H4 (cell line): ENCODE measurements around the gene PVALB. TPM values are rescaled to one million over a fixed set of nuclear protein-coding genes. Genes with fewer than 3 reads are reported as not detected.
A peak's percentile ranks its signal among the peaks of the same experiment; 100 is the strongest.
"Not testable (repeated sequence)": the region's sequence is repeated elsewhere in the genome, so short reads cannot be mapped to it uniquely, and the experiment has no call there.

Experiments used
- DNase-seq: peaks from one replicate; pipeline ENCODE4 v3.0.0-alpha.2; 2015; ENCODE audit warnings: low spot score
- total RNA-seq: library from RNA; depleted of rRNA; stranded (reverse); fragments of >200 nt; shearing (Covaris generic); gene quantifications from 2 replicates; pipeline ENCODE4 v1.2.3, GENCODE V29; 2014; rRNA removed

Gene PVALB
- total RNA-seq, 1 experiment from 2014 or later = not detected

DNA sequence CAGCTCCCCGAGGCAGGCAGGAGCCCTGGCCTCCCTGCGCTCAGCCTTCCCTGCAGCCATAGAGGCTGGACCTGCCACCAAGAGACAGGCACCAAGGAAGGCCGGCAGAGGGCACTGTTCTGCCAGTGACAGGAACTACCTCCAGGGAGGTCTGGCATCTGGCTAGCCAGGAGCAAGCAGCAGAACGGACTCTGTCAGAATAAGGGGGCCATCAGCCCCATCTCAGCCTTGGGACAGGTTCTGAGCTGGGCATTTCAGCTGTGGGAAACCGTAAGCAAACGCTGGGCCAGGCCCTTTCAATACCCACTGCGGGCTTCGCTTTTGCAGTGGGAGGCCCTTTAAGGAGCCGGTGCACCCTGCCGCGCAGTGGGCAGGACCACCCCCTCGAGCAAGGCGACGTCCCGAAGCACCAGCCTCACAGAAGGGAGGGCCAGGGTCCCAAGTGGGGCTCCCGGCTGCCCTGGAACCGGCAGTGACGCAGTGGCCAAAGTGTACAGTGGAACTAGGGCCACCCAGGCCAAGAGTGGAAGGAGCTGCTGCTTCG, 59.1 kb downstream of the PVALB start:
- DNase-seq = peak; percentile 42

DNA sequence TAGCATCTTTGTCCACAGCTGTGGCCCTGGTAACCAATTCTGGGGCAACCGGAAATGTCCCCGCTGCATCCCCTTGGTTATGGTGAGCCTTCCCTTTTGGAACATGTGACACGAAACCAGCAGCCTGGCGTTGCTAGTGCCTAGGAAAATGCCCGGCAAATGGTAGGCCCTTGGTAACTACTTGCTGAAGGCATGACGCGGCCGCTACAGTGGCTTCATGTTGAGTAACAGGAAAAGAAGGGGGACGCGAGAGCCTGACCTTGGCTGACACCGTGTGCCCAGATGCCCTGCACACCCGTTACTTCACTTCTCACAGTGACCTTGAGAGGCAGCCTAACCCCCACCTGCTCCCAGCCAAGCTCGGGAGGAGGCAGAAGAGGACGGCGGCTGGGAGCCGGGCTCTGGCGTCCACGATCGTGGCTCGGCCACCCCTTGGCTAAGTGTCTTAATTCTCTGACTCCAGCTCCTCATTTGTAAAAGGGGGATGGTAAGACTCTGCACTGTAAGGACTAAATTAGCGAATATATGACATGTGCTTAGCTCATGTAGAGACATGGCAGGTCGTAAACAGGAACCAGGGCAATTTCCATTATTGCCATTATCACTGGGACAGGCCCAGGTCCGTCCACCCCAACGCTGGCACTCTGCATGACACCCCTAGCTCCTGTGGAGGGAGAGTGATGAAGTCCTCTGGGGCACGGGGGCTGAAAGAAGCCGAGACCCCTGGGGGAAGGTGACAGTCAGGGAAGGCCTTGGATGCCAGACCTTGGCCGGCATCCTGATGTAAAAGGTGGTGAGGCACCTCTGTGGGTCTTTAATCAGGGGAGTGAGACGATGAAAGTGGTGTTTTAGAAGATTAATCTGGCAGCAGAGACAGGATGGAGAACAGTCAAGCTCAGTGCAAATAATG, 59.8 kb downstream of the PVALB start:
- DNase-seq = no peak

DNA sequence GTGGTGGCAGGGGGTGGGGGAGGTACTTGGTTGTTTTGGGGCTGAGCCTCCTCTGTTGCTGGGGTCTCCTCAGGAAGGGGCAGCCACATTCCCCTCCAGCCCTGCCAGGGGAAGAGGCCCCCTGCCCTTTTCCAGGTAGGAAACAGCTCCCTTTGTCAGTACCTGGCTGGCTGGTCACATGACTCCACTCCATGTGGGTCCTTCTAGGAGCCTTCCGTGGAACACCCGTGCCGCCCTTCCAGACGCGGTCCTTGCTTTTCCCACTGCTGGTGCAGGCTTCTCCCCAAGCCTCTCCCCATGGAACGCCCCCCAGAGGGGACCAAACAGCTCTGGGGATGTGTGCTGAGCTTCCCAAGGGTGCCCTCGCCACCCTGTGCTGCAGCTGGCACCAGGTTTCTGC, 60.8 kb downstream of the PVALB start:
- DNase-seq = no peak

DNA sequence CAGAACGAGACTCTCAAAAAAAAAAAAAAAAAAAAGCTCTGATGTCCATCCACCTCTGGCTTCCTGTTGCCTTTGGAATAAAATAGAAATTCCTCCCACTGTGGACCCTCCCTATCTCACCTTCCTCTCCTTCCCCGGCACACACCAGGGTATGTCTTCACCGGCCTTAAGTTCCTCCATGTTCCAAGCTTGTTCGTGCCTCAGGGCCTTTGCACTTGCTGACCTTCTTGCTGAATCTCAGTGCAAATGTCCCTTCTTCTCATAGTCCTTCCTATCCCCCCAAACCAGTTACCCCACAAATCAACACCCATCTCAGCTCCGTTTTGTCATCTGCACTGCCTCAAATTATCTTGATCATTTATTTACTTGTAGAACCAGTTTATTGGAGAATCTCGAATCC, 61.5 kb downstream of the PVALB start:
- DNase-seq = no peak

DNA sequence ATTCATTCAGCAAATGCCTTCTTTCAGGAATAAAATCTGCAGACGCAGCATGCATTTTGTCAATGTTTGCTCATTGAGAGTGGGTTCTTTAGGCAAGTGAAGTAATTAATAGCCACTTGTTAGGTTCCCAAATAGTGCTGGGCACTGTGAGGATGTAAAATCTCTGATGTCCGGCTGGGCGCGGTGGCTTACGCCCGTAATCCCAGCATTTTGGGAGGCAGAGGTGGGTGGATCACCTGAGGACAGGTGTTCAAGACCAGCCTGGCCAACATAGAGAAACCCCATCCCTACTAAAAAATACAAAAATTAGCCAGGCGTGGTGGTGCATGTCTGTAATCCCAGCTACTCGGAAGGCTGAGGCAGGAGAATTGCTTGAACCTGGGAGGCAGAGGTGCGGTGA, 62.0 kb downstream of the PVALB start:
- not testable (repeated sequence) for DNase-seq

DNA sequence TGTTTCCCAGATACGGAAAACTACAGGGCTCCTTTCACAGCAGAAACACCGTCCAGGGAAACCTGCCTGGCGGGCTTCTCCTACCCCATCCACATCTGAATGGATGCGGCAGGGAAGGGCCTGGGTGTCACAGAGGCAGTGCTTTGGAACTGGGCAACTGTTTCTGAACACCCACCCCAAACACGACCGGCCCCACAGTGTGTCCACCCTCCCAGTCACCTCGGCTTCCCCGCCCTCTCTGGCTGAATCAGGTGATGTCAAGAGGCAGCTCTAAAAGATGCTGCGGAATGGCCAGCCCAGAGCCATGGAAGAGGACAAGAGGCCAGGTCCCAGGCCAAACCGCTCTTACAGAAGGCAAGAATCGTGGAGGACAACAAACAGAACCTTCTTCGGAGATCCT, 62.9 kb downstream of the PVALB start:
- no peak for DNase-seq

DNA sequence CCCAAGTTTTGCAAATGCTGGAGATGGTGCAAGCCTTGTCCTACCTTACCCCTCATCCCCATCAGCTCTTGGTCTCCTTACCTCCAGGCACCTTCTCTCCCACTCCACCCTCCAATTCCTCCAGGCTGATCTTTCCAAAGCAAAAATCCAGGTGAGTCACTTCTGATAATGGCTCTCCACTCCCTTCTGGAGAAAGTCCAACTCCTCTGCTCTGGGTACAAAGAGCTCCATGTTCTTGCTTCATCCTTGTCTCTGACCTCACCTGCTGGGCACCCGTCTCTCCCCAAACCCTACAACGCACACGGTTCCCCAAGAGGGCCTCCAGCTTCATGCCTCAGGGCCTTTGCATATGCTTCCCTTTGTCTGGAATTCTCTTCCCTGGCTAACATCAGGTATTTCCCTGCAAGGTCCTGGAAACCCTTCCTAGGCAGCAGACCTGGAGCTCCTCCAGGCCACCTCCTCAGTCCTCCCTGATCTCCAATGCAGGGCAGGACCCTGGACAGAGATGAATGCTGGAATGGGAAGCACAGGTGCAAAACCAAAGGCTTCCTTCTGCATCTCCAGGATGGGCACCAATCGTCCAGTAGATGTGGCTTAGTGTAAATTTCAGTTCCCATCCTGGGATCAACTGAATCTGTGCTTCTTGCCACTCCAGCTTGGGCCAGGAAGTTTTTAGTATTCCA, 63.6 kb downstream of the PVALB start:
- no peak for DNase-seq

Other genes with a start within 250 kb of the PVALB start
- gene CACNG2, start 113.3 kb downstream of the PVALB start, total RNA-seq = not detected in 2 replicates
- gene IFT27, start 40.9 kb downstream of the PVALB start, total RNA-seq = 12.9 and 17.7 TPM in 2 replicates
- not detected in 2 replicates for gene NCF4, start 44.0 kb upstream of the PVALB start, total RNA-seq
- not detected in 2 replicates for gene CSF2RB, start 96.6 kb upstream of the PVALB start, total RNA-seq
- 31.7 and 38.2 TPM in 2 replicates for gene TST, start 202.4 kb upstream of the PVALB start, total RNA-seq
- gene MPST, start 202.7 kb upstream of the PVALB start, total RNA-seq = 39.6 and 50.0 TPM in 2 replicates
- gene KCTD17, start 234.7 kb upstream of the PVALB start, total RNA-seq = 6.3 and 7.4 TPM in 2 replicates